ENCODE measurements around the gene DNASE1L3.
A peak's percentile ranks its signal among the peaks of the same experiment; 100 is the strongest.

Gene DNASE1L3

GRCh38 chr3:58158442-58159153 lies 52.2 kb downstream of the DNASE1L3 start:
- no peak for DNase-seq (ENCODE audit: low read depth)

- no peak for DNase-seq (ENCODE audit: low read depth)
These were observed 53.1 kb downstream of the DNASE1L3 start for GRCh38 chr3:58157700-58158099.

- no peak for DNase-seq (ENCODE audit: low read depth)
These were observed 54.9 kb downstream of the DNASE1L3 start for GRCh38 chr3:58155838-58156237.

GRCh38 chr3:58154626-58155449 lies 55.9 kb downstream of the DNASE1L3 start:
- no peak for DNase-seq (ENCODE audit: low read depth)

GRCh38 chr3:58153371-58153770 lies 57.4 kb downstream of the DNASE1L3 start:
- DNase-seq (ENCODE audit: low read depth): no peak

- DNase-seq (ENCODE audit: low read depth): no peak
These were observed 58.4 kb downstream of the DNASE1L3 start for GRCh38 chr3:58152225-58153015.

GRCh38 chr3:58151637-58152036 lies 59.1 kb downstream of the DNASE1L3 start:
- no peak for DNase-seq (ENCODE audit: low read depth)

GRCh38 chr3:58150810-58151199 lies 60.0 kb downstream of the DNASE1L3 start:
- peak; percentile 54 for DNase-seq (ENCODE audit: low read depth)

- no peak for DNase-seq (ENCODE audit: low read depth)
These were observed 60.5 kb downstream of the DNASE1L3 start for GRCh38 chr3:58150130-58150809.

GRCh38 chr3:58148049-58148448 lies 62.7 kb downstream of the DNASE1L3 start:
- no peak for DNase-seq (ENCODE audit: low read depth)

- no peak for DNase-seq (ENCODE audit: low read depth)
These were observed 66.1 kb downstream of the DNASE1L3 start for GRCh38 chr3:58144478-58145325.

- no peak for DNase-seq (ENCODE audit: low read depth)
These were observed 67.2 kb downstream of the DNASE1L3 start for GRCh38 chr3:58143417-58144055.
